CD4-positive, alpha-beta T cell treated with Interleukin-1 beta for 1 hour (primary cell): ENCODE data around the gene LMBR1L.

Experiments
- DNase-seq, 2 donors: peaks; one replicate each; pipeline ENCODE4 v3.0.0-alpha.2; 2020 to 2022

The LMBR1L gene

DNA sequence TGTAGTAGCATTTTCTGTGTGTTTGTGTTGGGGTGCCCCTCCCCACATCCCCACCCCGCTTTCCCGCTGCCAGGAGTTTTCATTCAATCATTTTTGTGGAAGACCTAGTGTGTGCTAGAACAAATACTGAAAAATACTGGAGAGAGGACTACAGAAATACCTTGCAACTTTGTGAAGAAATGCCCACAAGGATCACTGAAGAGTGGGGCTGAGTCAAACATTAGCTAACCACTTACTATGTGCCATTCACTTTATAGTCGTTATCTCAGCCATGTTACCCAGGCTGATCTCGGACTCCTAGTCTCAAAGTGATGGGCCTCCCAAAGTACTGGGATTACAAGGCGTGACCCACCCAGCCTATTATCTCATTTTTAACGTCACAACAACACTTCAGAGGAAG lies 559 bp upstream of the LMBR1L start:
- DNase-seq, result no peak

DNA sequence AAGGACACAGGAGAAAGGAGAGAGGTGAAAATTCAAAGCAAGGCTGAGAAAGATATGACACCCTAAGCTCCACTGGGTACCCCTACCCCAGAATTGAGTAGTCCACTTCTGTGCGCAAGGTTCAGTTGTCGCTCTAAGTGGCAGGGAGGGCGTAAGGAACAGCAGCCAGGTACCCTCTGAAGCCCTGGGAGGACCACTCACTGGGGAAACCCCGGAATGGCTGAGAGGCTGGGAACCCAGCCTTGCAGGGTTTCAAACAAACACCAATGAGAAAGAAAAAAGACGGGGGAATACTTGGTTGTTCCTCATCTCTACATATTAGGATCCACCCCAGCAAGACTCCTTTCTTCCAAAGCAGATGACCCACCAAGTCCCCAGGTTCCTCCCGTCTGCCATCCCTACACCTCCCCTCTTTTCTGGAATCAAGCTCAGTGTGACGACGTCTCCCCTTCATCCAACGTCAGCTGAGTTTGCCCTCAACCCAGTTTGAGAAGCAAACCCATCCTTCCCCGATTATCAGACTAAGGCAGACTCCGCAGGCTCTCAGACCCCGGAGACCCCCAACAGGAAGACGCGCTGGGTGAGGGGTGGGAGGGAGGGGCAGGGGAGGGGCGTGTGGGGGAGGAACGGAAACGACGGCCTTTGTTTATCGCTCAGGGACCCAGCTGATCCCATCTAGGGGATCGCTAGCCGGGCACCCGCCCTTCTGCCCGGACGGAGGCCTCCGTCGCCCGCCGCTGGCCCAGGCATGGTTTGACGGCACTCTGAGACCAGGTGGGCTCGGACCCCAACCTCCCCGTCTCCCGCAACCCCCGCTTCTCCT lies 795 bp downstream of the LMBR1L start:
- DNase-seq, result no peak

DNA sequence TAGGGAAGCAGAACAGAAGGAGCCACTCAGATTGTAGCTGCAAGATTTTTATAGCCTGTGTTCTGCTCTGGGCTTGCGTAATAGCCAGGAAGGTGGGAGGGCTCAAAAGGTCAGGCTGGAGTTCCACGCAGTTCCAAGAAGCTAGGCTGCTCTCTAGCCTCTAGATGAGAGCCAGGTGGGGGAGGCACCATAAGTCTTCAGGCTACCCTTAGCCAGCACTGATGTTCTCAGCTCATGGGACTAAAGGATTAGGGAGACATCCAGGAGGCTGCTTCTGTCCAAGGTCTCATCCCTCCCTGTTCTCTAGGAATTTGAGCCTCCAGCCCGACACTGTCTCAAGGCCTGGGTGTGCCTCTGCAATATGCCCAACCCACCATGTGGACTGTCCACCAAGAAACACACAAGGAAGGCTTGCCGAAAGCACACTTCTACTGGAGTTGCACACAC lies 1.7 kb downstream of the LMBR1L start:
- DNase-seq, result no peak

DNA sequence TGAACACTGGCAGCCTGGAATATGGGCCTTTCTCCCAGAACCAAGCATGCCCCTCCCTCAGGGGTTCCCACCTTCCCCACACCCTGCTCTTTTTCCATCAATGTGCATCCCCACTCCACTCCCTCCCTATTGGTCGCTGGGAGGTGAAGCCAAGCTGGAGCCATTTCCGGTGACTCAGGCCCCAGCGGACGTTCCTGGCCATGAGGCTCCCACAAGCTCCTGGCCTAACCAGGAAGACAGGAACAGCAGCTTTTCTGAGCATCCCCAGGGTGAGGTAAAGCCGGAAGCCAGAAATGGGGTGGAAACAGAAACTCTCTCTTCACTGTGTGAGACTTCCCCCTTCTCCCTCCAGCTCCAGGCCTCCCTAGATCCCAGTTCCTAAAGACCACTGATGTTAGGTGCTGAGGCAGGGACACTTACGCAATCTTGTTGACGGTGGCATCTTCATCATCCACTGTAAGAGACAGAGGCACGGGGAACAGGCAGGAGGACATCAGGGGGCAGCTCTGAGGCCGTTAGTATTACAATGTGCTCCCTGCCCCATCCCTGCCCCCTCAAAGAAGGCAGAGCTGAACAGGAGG lies 5.1 kb downstream of the LMBR1L start:
- no peak for DNase-seq

DNA sequence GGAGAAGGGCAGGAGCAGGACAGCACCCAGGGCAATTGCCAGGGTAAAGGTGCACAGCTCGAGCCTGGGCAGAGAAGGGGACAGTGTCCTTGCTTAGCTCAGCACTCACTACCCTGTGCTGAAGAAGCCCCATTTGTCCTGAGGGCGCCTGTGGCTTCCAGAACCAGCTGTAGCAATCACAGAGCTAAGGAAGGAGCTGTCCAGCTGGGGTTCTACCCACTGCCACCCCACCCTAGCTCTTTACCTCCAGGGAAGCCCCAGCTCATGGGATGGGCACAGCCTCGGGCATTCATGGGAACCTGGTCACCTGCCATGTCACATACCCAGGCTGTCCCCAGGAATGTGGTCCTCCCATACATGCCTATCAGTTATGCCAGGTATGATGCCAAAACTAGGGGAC lies 5.8 kb downstream of the LMBR1L start:
- no peak for DNase-seq

DNA sequence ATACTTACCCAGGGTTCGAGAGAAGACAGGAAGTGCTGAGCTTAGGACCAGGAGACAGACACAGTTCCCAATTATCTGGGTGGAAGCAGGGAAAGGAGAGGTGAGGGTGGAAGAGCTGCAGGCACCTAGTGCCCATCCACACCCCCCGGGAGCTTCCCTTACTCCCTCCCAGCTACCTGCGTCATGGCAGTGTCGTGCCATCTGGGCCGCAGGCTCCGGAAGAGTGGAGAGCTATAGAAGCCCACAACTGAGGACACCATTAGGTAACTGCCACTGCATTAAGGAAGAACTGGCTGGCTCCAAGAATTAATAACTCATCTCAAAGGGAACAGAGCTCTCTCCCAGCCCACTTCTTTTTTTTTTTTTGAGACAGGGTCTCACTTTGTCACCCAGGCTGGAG lies 10.3 kb downstream of the LMBR1L start:
- no peak for DNase-seq

DNA sequence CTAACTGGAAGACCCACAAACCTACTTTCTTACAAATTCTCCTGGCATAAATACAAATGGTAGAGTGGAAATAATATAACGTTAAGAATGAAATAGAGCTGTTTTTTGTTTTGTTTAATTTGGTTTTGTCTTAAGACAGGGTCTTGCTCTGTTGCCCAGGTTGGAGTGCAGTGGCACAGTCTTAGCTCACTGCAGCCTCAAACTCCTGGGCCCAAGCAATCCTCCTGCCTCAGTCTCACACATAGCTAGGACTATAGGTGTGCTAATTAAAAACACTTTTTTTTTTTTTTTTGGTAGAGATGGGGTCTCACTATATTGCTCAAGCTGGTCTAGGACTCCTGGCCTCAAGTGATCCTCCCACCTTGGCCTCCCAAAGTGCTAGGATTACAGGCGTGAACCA lies 11.9 kb downstream of the LMBR1L start:
- no peak for DNase-seq

DNA sequence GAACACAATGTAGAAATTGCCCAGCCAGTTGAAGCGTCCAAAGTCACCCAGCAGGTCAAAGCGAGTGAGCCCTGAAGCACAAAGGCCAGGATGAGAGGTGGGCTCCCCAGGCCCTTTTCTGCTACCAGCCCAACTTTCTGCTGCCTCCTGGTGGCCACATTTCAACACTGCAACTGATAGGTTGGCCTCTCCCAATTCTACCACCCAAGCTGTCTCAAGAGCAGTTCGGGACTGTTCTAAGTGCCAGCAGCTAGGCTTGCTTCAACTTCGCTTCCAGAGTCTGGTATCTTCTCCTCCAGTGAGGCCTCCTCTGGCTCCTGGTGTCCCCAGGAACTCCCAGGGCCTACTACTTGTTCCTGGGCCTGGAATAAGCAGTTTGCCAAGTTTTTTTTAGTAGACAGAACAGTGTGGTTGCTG lies 12.6 kb downstream of the LMBR1L start:
- peak; percentile 61 to 70 for DNase-seq

DNA sequence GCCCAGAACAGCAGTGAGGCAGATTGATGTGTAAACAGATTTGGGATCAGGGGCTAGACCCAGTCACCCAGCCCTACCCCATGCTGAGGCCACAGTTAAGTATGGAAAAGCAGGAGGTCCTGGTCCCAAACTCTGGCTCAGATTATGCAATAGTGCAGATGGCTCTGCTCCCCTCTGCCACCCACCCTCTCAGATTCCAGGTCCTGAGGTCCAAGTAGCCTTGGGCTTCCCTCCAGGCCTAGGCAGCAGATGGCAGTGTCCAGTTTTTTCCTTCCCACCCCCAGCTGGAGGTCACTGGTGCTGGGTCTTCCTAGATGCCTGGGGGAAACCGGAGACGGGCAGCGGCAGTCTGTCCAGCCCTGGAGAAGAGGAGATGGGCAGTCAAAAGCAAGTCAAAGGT lies 13.3 kb downstream of the LMBR1L start:
- DNase-seq, result no peak

DNA sequence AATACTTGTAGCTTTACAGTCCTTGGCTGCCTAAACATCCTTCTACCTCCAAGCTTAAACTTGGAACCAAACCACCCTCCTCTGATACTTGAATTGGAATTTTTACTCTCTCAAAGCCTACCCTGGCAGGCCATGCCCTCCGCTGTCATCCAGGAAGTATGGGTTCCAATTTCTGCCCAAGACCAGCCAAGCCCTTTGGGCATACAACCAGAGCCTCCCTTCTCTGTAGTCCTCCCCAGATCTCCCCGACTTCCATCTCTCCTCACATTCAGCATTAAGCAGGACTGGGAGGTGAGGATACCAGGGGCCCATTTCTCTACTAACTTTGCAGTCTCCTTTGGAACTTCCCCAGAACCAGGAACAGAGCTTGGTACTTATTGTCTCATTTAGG lies 15.7 kb downstream of the LMBR1L start:
- no peak for DNase-seq

DNA sequence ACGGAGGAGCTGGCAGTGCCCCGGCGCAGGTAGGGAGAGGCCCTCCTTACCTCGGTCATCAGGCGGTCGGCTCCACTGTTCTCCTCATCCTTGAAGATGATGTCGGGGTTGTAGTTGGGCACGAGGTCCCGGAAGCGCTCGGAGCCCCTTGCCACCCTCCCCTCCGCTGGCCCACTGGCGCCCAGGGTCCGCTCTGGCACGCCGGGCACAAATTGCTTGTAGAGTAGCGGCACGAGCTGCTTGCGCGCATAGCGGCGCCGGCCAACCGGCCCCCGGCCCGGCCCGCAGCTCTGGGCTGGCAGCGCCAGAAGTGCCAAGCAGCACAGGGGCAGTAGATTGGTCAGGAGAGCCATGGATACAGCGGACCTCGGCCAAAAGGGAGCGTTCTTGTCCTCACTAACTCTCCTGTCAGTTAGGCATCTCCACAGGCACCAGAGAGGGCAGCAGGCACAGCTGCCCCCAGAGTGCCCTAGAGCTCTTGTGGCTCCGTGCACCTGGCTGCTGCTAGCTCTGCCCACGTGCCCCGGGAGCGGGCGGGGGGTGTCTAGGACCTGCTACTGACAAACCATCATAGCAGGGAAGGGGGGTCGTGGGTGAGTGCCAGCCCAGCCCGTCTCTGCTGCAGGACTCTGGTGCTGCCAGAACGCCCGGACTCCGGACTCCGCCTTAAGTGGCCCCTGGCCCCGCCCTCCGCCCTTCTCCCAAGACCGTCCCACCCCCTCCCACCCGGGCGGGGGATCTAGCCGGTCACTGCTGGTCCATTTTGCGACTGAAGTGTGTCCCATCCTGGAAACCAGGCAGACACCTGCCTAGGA lies 16.3 kb downstream of the LMBR1L start, which contains the start of gene DHH:
Gene DHH (minus strand): TSS at position 642 of the 815 bp plus-strand sequence. CDS start 289 bp downstream, at position 353.
- no peak for DNase-seq

DNA sequence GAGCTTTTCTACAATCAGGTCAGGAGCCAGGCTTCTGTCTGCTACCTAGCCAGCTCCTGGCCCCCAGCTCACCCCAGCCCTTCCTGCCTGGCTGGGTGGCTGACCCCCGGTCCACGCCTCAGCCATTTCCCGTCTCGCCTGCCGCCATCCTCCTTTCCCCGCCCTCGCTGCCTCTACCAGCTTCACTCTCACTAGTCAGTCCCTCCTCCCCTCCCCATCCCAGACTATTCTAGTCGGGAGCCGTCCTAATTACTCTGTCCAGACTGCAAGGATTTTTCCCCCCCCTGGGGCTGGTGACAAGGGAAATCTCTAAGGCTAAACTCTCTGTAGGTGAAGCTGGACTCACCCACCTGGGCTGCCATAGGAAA lies 16.9 kb downstream of the LMBR1L start:
- DNase-seq, result no peak

DNA sequence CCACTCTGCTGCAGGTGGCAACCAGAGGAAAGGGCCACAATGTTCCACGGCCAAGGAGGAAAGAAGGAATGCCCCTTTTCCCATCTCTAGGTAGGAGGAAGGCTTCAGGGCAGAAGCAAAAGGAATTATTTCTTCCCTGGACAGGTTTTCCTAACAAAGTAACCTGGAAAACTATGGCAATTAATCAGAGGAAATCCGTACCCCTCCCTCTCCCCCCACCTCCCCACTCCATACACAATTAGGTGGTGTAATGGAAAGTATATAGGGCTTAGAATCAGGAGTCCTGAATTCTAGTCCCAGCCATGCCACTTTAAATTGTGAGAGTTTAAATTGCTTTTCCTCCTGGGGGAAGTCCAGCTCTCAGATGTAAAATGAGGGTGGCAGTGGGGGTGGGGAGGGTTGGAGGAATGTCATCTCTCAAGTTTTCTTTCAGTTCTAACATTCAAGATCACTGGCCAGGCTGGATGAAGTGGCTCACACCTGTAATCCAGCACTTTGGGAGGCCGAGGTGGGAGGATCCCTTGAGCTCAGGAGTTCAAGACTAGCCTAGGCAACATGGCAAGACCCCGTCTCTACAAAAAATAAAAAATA lies 17.7 kb downstream of the LMBR1L start:
- no peak for DNase-seq

DNA sequence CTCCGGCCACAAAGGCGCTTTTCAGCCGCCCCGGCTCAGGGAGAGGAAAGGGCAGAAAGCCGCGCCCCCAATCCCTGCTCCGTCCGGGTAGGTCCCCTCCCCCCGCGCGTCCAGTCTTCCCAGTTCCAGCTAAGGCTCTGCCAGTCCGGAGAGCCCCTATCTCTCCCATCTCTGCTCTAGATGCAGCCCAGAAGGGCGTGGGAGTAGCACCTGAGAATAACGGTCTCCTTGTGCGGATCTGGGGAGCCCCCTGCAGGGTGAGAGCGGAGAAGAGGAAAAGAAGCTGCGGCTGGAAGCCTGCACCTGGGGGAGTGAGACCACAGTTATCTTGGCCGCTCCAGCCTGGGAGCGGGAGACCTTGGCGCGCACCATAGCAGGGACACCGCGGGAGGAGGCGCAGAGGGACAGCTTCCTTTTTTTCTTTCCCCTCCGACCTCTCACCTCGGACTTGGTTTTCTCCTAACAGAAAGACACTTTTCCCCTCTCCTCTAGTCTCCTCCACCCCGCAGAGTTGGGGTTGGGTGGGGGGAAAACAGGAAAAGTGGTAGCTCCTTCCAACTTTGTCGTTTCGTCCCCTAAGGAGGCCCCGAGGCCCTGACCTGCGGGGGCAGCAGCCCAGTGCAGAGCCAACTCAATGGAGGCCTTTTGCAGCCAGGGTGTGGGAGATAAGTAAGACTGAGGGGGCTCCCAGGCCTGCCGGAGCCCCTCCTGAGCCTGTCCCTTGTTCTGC lies 18.4 kb downstream of the LMBR1L start:
- peak; percentile 49 to 60 for DNase-seq

DNA sequence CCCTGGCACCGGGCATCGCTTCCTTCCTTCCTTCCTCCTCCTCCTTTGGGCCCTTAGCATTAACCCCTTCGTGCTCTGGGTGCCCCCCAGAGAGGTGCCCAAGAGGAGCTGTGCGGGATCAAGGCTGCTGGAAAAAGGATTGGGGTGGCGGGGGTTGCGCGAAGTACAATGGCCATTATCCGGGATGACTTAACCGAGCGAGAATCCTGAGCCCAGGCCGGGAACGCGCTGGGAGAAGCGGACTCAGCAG lies 18.9 kb downstream of the LMBR1L start:
- no peak for DNase-seq

DNA sequence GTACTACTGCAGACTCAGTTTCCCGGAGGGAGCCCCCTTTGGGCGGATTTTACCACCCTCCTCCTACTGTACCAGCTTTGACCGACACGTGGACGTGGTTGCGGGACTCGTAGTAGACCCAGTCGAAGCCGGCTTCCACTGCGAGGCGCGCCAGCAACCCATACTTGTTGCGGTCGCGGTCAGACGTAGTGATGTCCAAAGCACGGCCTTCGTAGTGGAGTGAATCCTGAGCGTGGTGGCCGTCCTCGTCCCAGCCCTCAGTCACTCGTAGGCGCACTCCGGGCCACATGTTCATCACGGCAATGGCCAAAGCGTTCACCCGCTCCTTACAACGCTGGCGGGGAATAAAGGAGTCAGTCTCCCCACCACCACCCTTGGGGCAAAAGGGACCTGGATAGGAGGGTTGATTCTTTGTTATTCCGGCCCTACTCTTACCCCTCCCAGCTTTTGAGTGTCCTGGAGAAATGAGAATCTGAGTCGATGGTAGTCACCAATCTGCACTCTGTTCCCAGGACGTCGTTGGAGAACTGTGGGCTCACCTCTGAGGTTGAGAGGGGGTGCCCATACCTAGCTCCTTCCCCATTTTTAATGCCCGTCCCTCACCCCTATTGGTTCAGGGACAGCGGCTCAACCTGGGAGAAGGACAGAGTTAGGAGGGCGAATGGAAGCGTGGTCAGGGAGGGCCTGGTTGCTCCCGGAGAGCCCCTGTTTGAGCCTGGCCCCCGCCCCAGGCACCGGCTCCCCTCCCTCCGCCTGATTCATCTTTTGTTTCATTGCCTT lies 19.4 kb downstream of the LMBR1L start:
- no peak for DNase-seq

DNA sequence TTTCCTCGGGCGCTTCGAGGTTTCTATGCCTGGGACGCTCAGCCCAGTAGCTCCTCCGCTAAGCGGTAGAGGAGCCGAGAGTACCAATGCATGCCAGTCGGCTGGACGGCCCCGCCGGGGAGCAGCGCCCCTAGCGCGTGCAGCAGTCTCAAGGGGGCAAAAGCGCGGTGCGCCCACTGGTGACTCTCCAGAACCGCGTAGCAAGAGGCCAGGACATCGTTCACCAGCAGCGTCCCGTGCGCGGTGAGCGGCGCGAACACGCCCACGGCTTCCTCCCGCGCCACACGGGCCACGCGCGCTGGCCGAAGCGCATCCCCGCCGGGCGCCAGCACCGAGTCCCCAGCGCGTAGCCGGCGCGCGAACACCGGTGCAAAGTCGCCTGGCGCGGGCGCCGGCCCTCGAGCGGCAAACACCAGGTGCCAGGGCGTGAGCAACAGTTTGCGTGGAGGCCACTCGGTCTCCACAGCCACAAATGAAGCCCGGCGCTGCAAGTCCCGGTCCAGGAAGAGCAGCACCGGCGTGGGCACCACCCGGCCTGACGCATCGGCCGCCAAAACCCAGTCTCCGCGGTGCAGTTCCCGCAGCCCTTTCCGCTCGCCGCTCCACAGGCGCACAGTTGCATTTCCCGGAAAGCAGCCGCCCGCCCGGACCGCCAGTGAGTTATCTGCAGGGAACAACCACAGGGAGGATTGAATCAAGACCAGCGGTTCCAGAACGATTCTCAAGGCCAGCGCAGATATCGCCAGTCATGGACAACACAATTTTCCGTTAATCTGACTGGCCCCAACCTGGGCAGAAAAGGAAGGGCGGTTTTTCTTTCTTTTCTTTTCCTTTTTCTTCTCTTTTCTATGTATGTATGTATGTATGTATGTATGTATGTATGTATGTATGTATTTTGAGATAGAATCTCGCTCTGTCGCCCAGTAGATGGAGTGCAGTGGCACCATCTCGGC lies 20.6 kb downstream of the LMBR1L start:
- peak in 1 of 2 donors; percentile 30 for DNase-seq

DNA sequence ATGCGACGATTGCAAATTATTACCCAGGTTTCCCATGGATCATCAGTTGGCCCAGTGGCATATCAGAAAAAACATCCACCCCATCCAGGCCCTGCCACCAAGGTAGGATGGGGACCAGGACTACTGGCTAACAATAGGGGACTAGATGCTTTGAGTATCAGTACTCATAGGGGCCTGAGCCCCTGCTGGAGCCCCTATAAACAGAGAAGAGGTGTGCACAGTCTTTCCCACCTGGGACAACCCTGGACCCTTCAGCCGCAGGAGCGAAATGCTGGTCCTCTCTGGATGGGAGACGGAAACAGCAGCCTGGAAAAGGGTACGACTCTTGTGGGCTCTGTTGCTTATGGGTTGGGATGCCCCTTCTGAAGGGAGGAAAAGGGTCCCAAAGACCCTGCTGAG lies 21.7 kb downstream of the LMBR1L start:
- no peak for DNase-seq

DNA sequence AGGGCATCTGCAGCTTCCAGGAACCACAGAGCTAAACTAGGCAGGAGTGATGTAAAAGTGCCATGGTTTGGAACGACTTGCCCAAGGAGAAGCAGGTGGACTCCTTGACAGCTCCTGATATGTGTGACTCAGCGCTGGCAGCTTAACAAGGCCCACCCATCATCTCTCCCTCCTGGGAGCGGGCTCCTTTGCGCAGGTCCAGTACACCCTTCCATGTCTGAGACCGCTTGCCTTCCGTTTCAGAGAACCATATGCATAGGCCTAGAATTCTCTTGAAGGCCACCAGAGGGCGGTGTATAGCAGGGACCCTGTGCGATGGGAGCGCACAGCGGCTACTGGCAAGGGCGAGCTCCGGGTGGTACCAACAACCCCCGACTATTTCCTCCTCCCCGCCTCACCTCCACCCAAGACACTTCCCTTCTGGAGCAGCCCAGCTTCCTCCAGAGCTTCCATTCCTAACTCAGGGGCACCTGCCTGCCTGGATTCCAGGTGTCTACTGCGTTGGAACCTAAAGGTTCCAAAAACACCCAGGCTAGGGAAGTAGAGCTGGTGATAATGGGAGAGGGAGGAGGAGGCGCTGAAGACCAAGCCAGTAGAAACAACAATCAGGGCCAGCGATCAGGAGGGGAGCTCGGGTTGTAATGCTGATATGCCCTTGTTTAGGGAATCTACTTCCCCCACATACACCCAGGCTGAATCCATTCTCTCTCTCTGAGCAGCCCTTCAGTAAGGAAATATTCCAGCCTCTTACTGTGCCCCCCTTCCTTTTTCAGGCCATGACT lies 22.3 kb downstream of the LMBR1L start:
- peak; percentile 75 to 77 for DNase-seq

DNA sequence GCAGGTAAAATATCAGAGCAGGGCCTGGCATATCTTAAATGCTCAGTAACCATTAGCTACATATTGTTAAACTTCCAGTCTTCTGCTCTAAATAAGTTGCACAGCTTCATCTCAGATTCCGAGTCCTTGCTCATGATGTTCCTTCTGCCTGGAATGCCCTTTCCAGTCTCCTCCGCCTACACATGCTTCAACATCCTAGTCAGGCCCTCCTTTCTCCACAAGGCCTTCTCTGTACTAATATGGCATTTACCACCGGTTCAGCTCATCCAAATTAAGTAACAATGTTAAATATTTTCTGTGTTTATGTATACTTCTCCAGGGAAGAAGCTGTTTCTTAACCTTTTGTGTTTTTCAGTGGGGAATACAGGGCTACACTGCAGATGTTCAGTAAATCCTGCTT lies 24.5 kb downstream of the LMBR1L start:
- DNase-seq, result no peak
